OCI-LY7 (cell line): ENCODE measurements around the gene ZGRF1. TPM values are rescaled to one million over a fixed set of nuclear protein-coding genes. Genes with fewer than 3 reads are reported as not detected.
"Not testable (repeated sequence)": the region's sequence is repeated elsewhere in the genome, so short reads cannot be mapped to it uniquely, and the experiment has no call there.

Source experiments
- BruUV-seq: library from RNA; stranded (reverse); fragments of 400-500 nt; replicated peaks from 2 replicates; lab custom pipeline; 2021; lab: Mats Ljungman, UMichigan
- CTCF ChIA-PET: fragments of 300-600 bp; sonication (Branson Sonifier 250); formaldehyde crosslinking; loops from one replicate; lab custom pipeline; 2022; ENCODE audit warnings: antibody characterized with exemption; ENCODE audit not compliant: unreplicated experiment; lab: Charles Lee
- POLR2A ChIA-PET: fragments of 300-600 bp; sonication (Branson Sonifier 250); formaldehyde crosslinking; loops from one replicate; lab custom pipeline; 2022; ENCODE audit warnings: antibody characterized with exemption; lab: Charles Lee
- DNase-seq: peaks from one replicate; pipeline ENCODE4 v3.0.0-alpha.2; 2015; ENCODE audit warnings: low spot score
- H2AFZ ChIP-seq: fragments of 200-600 bp; sonication (generic), shearing (Covaris generic); 2 replicates; pipeline ENCODE4 v1.6.1; 2014; ENCODE audit warnings: mild to moderate bottlenecking, antibody characterized with exemption, low read length, moderate library complexity
- H3K27ac ChIP-seq: fragments of 200-600 bp; sonication (generic); 2 replicates; pipeline ENCODE4 v1.5.1; 2014; ENCODE audit warnings: mixed run types, low read depth, mild to moderate bottlenecking, moderate library complexity, low read length, inconsistent platforms; ENCODE audit not compliant: poor library complexity, severe bottlenecking
- H3K36me3 ChIP-seq: fragments of 200-600 bp; sonication (generic); 2 replicates; pipeline ENCODE4 v1.6.1; 2014; ENCODE audit warnings: mild to moderate bottlenecking, antibody characterized with exemption, low read length, moderate library complexity, mixed read lengths; ENCODE audit not compliant: insufficient read depth
- H3K4me1 ChIP-seq: fragments of 200-600 bp; sonication (generic); 2 replicates; pipeline ENCODE4 v1.5.1; 2014; ENCODE audit warnings: mild to moderate bottlenecking, low read length; ENCODE audit not compliant: insufficient read depth, poor library complexity, severe bottlenecking
- H3K4me2 ChIP-seq: fragments of 200-600 bp; sonication (generic); 2 replicates; pipeline ENCODE4 v1.6.1; 2014; ENCODE audit warnings: mild to moderate bottlenecking, low read length
- H3K4me3 ChIP-seq: fragments of 200-600 bp; sonication (generic); 2 replicates; pipeline ENCODE4 v1.5.1; 2014; ENCODE audit warnings: mild to moderate bottlenecking, low read depth, low read length; ENCODE audit not compliant: poor library complexity, severe bottlenecking
- H3K79me2 ChIP-seq: fragments of 200-600 bp; sonication (generic); 2 replicates; pipeline ENCODE4 v1.6.1; 2016; ENCODE audit warnings: low read depth, mild to moderate bottlenecking, low read length, moderate library complexity, mixed read lengths; ENCODE audit not compliant: insufficient read depth
- H3K9me2 ChIP-seq: fragments of 200-600 bp; sonication (generic); 2 replicates; pipeline ENCODE4 v1.6.1; 2016; ENCODE audit warnings: mild to moderate bottlenecking, low read length, mixed read lengths; ENCODE audit not compliant: insufficient read depth
- H3K9me3 ChIP-seq: fragments of 200-600 bp; sonication (generic); 2 replicates; pipeline ENCODE4 v1.6.1; 2014; ENCODE audit warnings: mild to moderate bottlenecking, mixed run types, low read length, mixed read lengths
- H4K20me1 ChIP-seq: fragments of 200-600 bp; sonication (generic); 2 replicates; pipeline ENCODE4 v1.6.1; 2014; ENCODE audit warnings: mild to moderate bottlenecking, antibody characterized with exemption, low read length, moderate library complexity, mixed read lengths; ENCODE audit not compliant: insufficient read depth
- EZH2phosphoT487 ChIP-seq: fragments of 200-600 bp; sonication (generic); IDR thresholded peaks from 2 replicates; pipeline ENCODE4 v1.6.1; 2018; ENCODE audit warnings: low read depth, borderline replicate concordance, mild to moderate bottlenecking, mixed run types, antibody characterized with exemption, low read length, moderate library complexity, mixed read lengths
- intact Hi-C: fragments of 100-400 bp; cut with micrococcal nuclease; formaldehyde crosslinking; loops from one replicate; pipeline ENCODE4 v1.10.0; 2022; ENCODE audit not compliant: unreplicated experiment
- total RNA-seq, 2 experiments: library from RNA; depleted of rRNA in 1 of 2; stranded (reverse); fragments of >200 nt in 1 of 2; shearing (Covaris generic) in 1 of 2; gene quantifications; 2 replicates each; pipeline ENCODE4 v1.2.3, GENCODE V29; 2014 to 2022
- TF ChIP-seq, protein P1 (sequence below): fragments of 200-600 bp; sonication (generic); conservative IDR thresholded peaks from 2 replicates; pipeline ENCODE4 v1.5.1; 2014; ENCODE audit warnings: mild to moderate bottlenecking, antibody characterized with exemption, low read length, moderate library complexity, mixed read lengths

ZGRF1 gene
- total RNA-seq, 2 experiments from 2014 or later = 54.4 to 68.1 TPM

DNA sequence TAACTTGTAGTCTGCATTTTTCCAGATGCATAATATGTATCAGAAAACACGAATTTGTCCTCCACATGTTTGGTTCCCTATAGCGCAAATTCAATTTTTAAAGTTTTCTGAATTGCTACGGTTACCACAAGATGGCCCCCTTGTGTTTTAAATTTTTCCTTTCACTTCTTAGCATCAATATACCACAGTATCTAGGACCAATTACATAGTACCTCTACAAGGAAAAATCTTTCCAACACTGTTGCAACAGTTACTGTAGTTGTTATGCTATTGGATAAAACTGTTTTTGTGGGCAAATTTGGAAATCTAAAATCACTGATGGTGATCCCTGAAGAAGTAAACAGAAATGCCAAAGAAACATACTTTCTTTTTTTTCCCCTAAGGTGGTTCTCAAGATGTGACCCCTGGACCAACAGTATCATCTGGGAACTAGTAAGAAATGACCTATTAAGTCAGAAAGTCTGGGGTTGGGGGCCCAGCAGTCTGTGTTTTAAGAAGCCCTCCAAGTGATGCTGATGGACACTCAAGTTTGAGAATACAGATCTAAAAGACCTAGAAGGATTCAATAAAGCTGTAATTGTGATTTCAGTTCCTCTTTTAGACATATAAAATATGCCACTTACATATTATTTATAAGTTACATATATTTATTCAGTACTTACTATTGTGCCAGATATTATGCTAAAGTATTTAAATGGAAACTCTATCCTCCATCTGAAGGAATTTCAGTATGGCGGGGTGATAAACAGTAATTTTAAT is 3.1 kb downstream of the ZGRF1 start:
- Histone ChIP-seq H3K9me3 (no peaks in the 10 kb centered on the region), H4K20me1 (peaks cover 17% of the 10 kb centered on the region; the same call in 1 of the 2 replicates), H3K79me2 (peaks cover 65% of the 10 kb centered on the region), H3K36me3 (peaks cover 38% of the 10 kb centered on the region), H2AFZ (peak overlapping the region; percentile 13; the same call in 1 of the 2 replicates), H3K9me2 (no peaks in the 10 kb centered on the region), H3K4me3 (peak overlapping the region; percentile 88), H3K27ac (peak overlapping the region; percentile 63), H3K4me2 (peak overlapping the region; percentile 97), H3K4me1 (peaks cover 32% of the 10 kb centered on the region)
- CTCF ChIA-PET = interaction anchor here (1.1 kb wide), 1 partner anchor 132 kb away, joined by 6 read pairs; no protein-coding TSS in a partner anchor
- intact Hi-C loops = loop anchor here (1.0 to 10.0 kb wide), 4 partner anchors 129 to 1971 kb away; partner anchors contain the start of gene CAMK2D
- TF ChIP-seq EZH2phosphoT487 = no peak
- TF ChIP-seq, protein P1, sequence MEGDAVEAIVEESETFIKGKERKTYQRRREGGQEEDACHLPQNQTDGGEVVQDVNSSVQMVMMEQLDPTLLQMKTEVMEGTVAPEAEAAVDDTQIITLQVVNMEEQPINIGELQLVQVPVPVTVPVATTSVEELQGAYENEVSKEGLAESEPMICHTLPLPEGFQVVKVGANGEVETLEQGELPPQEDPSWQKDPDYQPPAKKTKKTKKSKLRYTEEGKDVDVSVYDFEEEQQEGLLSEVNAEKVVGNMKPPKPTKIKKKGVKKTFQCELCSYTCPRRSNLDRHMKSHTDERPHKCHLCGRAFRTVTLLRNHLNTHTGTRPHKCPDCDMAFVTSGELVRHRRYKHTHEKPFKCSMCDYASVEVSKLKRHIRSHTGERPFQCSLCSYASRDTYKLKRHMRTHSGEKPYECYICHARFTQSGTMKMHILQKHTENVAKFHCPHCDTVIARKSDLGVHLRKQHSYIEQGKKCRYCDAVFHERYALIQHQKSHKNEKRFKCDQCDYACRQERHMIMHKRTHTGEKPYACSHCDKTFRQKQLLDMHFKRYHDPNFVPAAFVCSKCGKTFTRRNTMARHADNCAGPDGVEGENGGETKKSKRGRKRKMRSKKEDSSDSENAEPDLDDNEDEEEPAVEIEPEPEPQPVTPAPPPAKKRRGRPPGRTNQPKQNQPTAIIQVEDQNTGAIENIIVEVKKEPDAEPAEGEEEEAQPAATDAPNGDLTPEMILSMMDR = peak; percentile 91
- peak; percentile 44 for DNase-seq
- POLR2A ChIA-PET = interaction anchor here (0.7 to 1.2 kb wide), 3 partner anchors 123 to 131 kb away, joined by 5 read pairs; no protein-coding TSS in a partner anchor
- no TSS peak for BruUV-seq

DNA sequence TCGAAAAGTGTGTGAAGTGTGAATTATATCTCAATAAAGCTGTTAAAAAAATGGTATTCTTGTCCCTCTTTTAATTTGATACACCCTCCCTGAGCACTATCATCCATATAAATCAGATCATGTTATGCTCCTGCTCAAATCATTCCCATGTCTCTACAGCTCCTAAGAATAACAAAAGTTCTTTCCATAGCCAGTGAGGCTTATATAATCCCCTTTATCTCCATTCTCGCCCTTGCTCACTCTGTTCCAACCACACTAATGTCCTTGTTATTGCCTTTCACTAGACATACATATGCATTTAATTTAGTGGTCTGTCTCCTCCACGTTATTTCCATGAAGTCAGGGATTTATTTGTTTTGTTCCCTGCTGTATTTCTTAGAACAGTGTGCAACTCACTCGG is 10.5 kb downstream of the ZGRF1 start:
- intact Hi-C loops = no loop called here
- no peak for DNase-seq
- H3K36me3 ChIP-seq = peaks cover 85% of the 10 kb centered on the region
- POLR2A ChIA-PET = interaction anchor here (0.6 kb wide), 1 partner anchor 8 kb away, joined by 5 read pairs; no protein-coding TSS in a partner anchor
- no peak overlapping the region for H3K4me2 ChIP-seq
- no peak for TF ChIP-seq EZH2phosphoT487
- no peaks in the 10 kb centered on the region for H4K20me1 ChIP-seq
- CTCF ChIA-PET = no interaction called here
- H2AFZ ChIP-seq = no peak overlapping the region
- H3K9me3 ChIP-seq = no peaks in the 10 kb centered on the region
- BruUV-seq = no TSS peak
- no peaks in the 10 kb centered on the region for H3K79me2 ChIP-seq
- no peak overlapping the region for H3K27ac ChIP-seq
- H3K4me1 ChIP-seq = no peaks in the 10 kb centered on the region
- no peak overlapping the region for H3K4me3 ChIP-seq
- H3K9me2 ChIP-seq = no peaks in the 10 kb centered on the region

DNA sequence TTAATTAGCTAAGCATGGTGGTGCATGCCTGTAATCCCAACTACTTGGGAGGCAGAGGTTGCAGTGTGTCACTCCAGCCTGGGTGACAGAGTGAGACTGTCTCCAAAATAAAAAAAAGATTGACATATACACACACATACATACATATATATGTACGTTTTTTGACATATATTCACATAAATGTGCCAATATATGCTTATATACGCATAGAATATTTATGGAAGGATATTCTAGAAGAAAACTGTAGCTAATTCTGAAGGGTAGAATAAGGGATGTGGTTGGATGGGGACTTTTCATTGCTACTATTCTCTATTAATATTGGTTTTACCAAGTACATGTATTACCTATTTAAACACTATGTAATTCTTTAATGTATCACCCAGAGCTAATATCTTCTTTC is 19.7 kb downstream of the ZGRF1 start:
- Histone ChIP-seq H3K4me1 (no peaks in the 10 kb centered on the region), H3K79me2 (0 out of 2 replicates have a peak, but pooled peaks cover 4% of the 10 kb centered on the region), H4K20me1 (no peaks in the 10 kb centered on the region), H3K36me3 (peaks cover 76% of the 10 kb centered on the region), H3K9me3 (no peaks in the 10 kb centered on the region), H2AFZ (no peak overlapping the region), H3K9me2 (no peaks in the 10 kb centered on the region), H3K4me2 (no peak overlapping the region), H3K4me3 (no peak overlapping the region), H3K27ac (no peak overlapping the region)
- ChIA-PET CTCF (no interaction called here), POLR2A (interaction anchor here (0.5 to 0.6 kb wide), 4 partner anchors 74 to 249 kb away, joined by 3 to 4 read pairs (median 4); no protein-coding TSS in a partner anchor)
- TF ChIP-seq, protein P1 = no peak
- no peak for DNase-seq
- BruUV-seq = no TSS peak
- intact Hi-C loops = no loop called here

DNA sequence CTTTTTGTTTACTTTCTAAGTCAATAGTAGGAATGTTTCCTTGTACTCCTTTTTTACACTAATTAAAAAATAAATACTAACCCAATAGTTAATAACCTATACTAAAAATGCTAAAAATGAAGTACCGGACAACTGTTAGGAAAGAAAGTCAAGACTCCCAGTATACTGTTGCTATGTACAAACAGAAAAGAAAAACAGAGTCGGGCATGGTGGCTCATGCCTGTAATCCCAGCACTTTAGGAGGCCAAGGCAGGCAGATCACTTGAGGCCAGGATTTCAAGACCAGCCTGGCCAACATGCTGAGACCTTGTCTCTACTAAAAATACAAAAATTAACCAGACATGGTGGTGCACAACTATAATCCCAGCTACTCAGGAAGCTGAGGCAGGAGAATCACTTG is 23.9 kb downstream of the ZGRF1 start:
- H3K27ac ChIP-seq, CTCF ChIA-PET, BruUV-seq, H3K9me2 ChIP-seq, intact Hi-C loops, H2AFZ ChIP-seq, H3K4me3 ChIP-seq, H4K20me1 ChIP-seq, DNase-seq, H3K4me1 ChIP-seq, H3K4me2 ChIP-seq, POLR2A ChIA-PET, H3K79me2 ChIP-seq, H3K9me3 ChIP-seq: not testable (repeated sequence)
- peaks cover 73% of the 10 kb centered on the region for H3K36me3 ChIP-seq
